Measurements from ENCODE around the gene FGF19. TPM values are rescaled to one million over a fixed set of nuclear protein-coding genes. Genes with fewer than 3 reads are reported as not detected.

The FGF19 gene
- total RNA-seq, 1 donor from 2014 or later, result not detected

DNA sequence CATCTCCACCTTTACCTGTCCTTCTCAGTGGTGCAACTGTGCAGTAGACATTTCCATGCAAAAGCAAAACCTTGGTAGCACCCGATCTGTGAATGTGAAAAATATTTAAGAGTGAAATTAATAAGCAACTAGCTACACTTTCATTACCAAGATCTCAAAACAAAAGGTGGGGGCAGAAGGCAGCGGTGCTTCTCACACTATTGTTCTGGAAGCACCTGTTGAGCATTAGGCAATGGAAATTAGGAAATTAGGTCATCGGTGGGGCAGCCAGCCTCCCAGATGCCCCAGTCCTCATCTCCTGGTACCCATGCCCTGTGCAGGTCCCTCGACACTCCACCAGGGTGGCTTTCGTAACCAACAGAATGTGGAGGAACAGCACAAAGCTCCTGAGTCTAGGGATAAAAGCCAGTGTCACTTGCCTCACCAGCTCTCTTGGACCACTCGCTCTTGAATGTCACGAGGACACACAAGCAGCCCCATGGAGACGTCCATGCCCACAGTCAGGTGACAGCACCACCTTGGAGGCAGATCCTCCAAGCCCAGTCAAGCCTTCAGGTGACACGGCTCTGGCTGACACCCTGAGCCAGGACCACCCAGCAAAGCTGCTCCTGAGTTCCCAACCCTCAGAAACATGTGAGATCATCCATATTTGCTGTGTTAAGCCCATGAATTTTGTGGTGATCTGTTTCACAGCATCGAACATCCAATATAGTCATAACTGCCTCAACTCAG is 31.9 kb downstream of the FGF19 start:
- no peak for DNase-seq (ENCODE audit: low read depth in 2 of 2)

DNA sequence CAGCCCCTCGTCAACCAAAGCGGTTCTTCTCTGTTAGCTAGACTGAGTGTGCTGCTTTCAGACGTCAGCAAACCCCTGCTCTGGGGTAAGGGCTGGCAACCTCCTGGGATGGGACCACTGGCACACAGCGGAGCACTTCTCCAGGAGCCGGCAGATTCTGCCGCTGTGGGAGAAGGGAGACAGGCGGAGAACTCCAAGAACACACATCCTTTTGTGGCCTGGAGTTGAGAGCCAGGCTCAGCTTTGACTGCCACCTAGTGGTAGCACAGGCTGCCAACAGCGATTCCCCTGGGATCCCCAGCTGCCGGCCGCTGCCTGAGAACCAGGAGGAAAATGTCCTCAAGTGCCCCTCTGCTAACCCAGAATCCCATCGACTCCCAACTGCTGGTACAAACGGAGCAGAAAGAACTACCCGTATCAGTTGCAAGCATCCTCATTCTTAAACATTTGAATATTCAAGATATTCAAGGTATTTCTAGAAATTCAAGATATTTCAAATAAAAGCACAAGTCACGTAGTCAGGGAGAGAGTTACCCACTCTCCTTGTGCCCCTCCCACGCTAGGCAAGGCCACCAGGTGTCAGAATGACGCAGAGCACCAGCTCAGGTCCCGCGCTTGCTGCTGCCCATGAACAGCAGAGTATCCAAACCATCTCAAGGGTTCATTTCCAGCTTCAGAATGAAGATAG is 33.5 kb downstream of the FGF19 start:
- peak; percentile 83 to 87 for DNase-seq (ENCODE audit: low read depth in 2 of 2)

DNA sequence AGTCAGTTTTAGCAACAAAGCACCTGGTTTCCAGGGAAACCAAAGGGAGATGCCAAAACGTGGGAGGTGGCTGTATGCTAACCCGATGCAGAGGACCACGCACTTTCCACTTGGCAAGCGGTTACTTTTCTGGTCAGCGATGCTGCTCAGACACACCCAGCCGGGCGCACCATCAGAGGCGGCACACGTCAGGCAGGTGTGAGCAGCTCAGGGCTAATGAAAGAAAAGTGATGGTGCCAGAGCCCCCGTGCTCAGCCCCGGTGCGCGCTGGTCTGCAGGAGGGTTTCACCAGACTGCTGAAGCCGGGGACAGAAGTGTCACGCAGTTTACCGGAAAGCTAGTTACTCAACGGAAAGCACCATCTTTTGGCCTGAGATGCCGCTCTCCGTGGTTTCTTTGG is 34.3 kb downstream of the FGF19 start:
- DNase-seq (ENCODE audit: low read depth in 2 of 2), result no peak

DNA sequence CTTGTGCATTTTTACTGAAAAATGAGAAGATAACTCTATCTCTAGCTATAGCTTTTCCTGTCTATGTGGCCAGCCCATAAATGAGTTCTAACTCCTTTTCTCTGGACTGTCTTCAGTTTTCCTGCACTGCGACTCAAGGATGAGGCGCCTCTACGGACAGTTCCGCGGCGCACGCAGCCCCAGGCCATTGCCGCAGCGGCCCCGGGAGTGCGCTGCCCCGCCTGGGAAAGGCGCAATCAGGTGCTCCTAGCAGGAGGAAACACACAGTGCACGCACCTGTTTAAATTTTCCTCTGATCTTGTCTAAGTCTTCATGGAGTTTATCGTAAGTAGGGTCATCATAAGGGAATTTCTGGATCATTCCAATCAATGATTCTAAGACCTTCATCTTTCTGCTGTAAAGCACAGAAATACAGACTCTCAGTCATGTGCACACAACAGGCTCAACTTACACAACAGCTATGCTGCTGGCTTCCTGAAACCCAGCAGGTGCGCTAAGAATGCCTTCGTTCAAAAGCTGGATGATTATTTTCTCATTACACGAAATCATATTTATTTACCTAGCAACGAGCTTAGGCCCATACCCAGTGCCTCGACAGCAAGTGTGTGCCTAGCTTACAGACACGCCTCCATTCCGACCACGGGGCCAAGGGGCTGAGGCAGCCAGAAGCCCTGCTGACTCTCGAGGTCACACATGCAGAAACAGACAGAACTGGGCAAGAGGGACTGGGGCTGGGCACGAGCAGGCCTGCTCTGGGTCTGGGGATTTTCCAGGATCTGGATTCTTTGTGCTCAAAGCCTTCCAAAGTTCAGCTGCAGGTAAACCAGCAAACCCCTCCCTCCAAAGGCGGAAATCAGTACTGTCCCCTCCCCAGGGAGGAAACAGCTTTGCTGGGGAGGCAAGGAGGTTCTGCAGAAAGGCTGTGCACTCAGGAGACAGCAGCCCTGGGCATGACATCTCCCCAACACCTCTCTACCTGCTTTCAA is 35.9 kb downstream of the FGF19 start:
- DNase-seq (ENCODE audit: low read depth in 2 of 2), result no peak

DNA sequence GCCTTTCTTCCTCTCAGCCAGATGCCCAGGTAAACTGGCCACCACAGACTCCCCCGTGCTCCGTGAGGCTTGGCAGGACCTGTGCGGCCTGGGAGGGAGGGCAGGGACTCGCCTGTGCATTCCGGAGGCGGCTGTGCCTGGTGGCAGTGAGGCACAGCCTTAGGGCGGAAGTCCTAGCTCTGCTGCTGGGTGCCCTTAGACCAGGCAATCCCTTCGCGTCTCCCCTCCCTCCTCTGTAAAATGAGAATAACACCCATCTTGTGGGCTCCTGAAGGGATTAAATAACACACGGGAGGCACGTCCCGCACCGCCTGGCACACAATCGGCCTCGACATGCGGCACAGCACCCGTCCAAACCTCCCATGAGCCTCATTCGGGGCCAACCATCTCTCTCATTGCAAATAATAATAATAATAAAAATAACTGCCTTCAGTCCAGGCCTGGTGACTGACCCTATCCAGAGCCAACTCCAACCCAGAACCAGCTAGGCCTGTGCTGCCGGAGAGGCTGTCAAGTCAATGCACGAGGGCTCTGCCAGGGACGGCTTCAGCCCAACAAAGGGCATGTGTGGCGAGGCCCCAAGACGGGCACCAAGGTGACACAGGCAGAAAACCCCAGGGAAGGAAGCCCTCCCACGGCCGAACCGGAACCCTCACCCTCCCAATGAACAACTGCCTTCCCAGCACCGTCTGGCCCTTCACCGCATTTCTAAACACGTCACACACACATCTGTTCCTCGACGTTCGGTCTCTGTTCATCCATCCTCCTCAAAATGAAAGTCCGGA is 36.9 kb downstream of the FGF19 start:
- no peak for DNase-seq (ENCODE audit: low read depth in 2 of 2)

DNA sequence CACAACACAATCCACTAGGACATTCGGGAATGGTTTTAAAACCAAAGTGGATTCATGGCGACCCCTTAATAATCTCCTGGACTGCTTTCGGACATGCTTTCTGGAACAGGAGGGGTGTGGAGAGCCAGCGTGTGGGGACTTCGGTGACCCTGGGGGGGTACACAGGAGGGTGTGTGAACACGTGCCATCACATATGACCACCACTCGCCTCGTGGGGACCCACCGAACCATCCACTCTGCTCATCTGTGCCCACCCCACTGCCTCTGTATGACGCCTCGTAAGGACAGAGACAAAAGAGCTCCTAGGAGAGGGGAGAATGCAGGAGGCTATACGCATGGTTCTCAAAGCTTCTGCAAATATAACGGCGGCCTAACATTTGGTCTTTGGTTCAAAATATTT is 37.6 kb downstream of the FGF19 start:
- DNase-seq (ENCODE audit: low read depth in 2 of 2), result no peak

DNA sequence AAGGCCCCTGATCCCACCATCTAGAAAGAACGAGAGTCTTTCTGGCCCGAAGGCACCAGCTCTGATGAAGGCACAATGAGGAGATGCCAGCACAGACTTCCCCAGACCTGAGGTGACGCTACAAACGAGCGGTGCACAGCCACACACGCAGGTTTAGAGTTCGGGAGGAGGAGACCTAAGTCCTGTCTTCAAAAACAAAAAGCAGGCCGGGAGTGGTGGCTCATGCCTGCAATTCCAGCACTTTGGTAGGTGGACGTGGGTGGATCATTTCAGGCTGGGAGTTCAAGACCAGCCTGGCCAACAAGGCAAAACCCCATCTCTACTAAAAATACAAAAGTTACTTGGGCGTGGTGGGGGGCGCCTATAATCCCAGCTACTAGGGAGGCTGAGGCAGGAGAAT is 38.2 kb downstream of the FGF19 start:
- DNase-seq (ENCODE audit: low read depth in 2 of 2), result no peak

DNA sequence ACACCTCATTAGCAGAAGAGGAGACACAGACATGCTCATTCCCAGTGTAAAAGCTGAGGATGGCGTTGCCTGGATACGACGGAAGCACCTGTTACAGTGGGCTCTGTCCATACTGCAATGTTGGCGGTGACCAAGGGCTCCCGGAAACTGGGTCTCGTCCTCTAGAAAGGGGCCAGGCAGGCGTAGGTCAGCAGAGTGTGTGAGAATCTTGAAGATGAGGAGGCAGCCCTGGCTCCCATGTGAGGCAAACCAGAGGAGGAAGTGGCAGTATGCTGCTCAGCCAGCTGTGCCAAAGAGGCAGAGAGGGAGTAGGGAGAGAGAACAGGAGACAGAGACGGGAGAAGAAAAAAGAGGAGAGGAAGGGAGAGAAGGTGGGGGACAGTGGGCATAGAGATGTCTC is 38.9 kb downstream of the FGF19 start:
- DNase-seq (ENCODE audit: low read depth in 2 of 2), result no peak

DNA sequence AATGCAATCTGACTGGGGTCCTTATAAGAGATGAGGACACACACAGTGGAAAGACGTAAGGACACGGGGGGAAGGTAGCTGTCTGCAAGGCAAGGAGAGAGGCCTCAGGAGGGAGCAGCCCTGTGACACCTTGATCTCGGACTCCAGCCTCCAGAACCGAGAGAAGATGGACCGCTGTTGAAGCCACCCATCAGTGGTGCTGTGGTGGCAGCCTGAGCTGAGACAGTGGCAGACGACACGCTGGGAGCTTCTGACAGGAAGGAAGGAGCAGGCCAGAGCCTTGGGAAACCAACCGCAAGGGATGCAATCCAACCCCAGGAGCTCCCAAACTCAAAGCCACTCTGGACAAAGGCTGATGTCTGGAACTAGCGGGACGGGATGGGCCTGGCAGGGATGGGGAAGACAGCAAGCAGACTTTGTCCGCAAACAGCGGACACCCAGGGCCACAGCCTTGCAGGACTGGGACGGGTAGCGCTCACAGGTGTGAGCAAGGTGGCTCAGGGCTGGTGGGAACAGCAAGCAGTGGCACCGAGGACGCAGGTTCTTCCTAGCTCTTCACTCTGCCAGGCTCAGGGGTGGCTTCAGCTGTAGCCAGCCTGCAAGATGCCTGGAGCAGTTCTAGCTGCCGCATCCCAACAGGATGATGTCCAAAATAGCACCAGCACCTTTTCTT is 39.6 kb downstream of the FGF19 start:
- no peak for DNase-seq (ENCODE audit: low read depth in 2 of 2)

DNA sequence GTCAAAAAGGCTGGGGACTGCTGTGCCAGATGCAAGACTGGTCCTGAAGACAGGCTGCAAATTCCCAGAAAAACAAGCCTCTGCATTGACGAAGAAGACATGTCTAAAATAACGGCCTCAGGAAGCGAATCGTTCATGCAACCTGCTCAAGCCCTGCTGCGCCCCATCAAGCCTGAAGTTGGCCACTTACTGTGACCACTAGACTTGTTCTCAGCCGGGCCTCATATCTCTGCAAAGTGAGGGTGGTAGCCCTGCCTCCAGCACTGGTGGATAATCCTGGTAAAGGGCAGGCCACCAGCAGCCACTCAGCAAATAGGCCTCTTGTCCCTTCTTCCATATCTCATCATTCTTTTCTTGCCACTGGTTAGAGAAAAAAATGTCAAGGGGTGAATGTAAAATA is 40.5 kb downstream of the FGF19 start:
- DNase-seq (ENCODE audit: low read depth in 2 of 2), result no peak

DNA sequence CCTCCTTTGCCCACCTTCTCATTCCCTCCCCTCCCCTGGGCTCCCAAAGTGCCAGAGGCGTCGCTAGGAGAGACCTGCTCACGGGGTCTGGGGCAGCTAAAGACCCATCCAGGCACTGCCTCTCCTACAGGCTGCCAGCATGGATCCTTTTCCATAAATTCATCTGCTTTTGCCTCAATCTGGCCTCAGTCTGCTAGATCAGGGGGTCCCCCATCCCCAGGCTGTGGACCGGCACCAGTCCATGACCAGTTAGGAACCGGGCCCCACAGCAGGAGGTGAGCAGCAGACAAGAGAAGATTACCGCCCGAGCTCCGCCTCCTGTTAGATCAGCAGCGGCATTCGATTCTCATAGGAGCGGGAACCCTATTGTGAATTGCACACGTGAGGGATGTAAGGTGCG is 41.0 kb downstream of the FGF19 start:
- no peak for DNase-seq (ENCODE audit: low read depth in 2 of 2)

DNA sequence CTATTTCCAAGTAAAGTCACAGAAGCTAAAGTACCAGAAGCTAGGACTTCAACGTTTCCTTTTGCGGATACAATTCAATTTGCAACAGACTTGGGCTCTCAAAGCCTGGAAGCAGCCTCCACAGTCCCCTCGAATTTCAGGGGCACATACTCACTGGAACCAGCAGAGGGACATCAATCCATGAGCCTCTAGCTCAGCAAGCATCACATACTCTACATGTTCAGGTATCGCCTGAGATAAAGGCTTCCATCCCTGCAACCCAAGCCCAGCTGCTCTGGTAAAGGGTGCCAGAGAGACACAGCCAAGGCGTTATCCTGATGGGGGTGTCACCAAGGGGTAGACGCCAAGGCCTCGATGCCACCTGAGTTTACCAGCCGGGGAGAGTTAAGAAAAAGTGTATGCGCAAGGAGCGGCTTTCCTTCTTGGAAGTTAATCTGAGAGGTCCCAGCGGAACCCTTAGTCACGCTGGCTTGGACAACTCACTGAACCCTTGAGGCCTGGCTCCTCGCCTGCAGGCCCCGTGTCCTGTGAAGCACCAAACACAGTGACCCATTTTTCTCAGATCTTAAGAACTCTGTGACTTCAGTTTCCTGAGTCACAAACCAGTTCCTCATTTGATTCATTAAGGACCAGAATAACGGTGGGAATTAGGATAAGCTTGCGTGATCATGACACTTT is 41.7 kb downstream of the FGF19 start:
- DNase-seq (ENCODE audit: low read depth in 2 of 2), result no peak

DNA sequence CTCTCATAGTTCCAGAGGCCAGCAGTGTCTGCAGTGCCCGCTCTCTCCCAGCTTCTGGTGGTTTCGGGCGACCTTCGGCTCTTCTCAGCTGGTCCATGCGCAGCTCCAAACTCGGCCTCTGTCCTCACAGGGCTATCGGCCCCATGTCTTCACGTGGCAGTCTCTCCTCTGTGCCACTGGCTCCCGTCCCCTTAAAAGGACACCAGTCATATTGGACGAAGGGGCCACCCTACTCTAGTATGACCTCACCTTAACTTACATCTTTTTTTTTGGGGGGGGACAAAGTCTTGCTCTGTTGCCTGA is 42.5 kb downstream of the FGF19 start:
- DNase-seq (ENCODE audit: low read depth in 2 of 2), result no peak

DNA sequence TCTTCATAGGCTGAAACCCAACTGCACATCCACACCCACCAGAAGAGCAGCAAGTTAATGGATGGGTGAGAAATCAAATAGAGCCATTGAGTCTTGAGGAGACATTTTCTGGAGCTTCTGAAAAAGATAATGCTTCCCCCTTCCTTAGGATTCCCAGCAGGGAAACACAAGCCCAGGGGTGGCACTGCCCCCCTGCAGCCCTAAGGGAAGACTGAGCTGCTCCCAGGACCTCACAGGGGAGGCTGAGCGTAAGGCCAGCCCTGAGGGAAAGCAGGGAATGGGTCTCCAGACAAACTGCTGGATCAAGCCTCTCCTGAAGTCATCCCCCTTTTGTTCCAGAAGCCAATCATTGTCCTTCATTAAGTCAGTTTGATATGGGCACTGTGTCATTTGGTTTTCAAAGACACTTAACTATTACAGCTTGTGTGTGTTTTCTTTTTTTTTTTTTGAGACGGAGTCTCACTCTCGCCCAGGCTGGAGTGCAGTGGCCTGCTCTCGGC is 43.8 kb downstream of the FGF19 start:
- no peak for DNase-seq (ENCODE audit: low read depth in 2 of 2)

DNA sequence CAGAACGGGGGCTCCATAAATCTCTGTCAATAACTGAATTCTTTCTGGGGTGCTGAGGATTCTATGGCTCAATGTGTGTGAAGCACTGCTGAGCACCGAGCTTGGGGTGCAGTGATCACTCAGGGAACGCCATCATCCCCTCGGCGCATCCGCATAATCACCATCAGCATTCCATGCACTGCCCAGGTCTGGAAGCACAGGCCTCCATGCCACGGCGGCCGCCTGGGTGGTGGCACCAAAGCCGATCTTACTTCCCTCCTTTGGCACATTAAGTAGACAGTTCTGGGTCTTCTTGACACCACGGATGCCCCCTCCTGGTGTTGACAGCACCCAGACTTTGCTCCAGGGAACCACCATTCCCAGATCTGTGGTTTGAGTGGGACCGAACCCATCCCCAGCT is 44.2 kb downstream of the FGF19 start:
- DNase-seq (ENCODE audit: low read depth in 2 of 2), result no peak

DNA sequence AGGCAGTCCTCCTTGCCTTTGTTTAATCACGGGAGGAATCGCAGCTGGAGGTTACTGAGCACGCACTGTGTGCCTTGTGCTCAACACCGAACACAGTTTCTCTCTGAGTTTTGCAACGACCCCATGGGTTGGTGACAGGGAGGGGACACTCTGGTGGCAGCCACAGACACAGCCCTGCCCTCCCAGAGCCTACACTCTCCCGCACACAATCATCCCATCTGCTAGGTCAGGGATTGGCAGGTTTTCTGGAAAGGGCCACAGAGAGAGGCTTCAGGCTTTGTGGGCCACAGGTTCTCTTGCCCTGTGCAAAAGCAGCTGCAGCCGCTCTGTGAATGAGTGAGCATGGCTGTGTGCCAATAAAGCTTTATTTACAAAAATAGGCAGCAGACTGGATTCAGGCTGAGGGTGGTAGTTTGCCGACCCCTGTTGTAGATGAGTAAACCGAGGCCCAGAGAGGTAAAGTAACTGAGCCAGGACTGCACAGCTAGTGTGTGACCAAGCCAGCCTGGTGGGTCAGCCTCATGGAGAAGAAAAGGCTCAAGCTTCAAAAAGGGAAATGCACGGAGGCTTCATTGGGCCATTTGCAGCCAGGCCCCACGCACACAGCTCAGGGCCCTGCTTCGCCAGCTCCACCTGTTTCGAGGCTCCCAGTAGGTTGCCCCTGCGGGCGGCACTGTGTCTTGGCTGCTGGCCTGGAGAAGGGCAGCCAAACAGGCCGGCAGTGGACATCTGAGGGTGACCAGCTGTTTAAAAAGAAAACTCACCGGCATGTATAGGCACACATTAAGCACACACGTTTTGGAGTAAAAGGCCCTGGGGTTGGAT is 45.0 kb downstream of the FGF19 start:
- DNase-seq (ENCODE audit: low read depth in 2 of 2), result no peak

DNA sequence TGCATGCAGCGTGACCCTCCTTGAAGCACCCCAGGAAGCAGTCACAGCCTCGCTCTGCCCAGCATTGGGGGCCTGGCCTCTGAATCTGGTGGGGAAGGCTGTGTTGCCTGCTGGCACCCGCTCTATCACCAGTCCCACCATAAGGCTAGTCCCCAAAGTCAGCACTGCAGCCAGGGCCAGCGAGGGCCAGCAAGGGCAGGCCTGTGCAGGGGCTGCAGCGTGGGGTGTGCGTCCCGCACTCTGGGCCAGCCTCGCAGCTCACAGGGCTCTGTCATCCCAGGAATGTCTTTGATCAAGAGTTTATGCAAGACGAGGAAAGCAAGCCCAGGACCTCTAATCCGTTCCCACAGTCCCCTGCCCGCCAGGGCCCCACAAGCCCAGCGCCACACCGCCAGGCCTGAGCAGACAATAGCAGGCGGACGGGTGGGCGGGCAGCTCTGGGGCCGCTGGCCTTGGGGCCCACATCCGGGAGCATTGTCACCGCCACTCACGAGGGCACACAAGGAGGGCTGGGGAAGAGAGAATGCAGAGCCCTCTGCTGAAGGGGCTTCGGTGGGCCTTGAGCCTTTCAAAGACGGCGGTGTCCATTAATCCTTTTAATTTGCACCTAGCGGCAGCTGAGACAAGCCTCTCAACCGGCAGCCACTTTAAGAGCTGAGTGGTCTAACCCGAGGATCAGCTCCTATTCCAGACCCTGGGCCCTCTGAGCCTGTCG is 45.8 kb downstream of the FGF19 start:
- peak in 1 of 2 donors; percentile 47 for DNase-seq (ENCODE audit: low read depth in 2 of 2)

DNA sequence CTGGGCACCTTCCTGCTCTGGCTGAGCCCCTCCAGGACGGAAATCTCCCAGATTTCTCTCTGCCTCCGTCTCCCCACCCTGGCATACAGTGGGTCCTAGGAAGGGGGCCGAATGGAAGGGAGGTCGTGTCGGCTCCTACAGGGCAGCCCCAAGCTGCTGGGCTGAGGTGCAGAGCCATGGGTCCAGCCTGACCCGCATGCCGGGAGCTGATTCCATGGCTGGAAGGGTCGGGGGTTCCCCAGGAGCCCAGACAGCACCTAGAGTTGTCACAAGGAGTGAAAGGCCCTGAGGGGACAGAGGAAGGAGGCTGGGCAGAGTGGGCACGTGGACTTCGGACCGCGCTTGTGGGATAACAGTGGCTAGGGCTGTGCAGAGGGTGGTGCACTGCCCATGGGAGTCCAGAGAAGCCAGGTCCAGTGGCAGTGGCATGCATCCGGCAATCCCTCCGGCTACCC is 46.3 kb downstream of the FGF19 start:
- no peak for DNase-seq (ENCODE audit: low read depth in 2 of 2)
